ENCODE data around the gene ATP8A1.
"Not testable (repeated sequence)": the region's sequence is repeated elsewhere in the genome, so short reads cannot be mapped to it uniquely, and the experiment has no call there.

ATP8A1 gene

DNA sequence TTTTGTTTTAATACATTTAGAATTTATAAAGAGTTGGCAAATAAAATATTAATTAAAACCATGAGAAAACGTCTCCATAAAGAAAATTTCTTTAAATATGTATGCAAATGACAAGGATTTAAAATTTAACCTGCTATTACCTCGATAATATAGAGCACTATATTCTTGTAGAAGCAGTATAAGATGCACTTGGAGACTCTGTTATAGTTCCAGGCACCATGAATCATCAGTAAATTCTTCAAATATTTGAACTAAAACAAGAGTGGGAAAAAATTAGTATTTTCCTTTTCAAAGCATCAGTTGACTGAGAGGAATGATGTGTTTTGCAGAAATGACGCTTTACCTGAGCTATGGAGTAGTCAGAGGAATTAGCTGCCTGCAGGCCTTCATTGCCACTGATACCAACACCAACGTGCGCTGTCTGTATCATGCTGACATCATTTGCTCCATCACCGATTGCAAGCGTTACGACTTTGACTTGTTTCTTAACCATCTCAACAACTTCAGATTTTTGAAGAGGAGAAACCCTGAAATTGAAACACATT, 192.3 kb downstream of the ATP8A1 start:
- no peak for DNase-seq (ENCODE audit: low read depth)
- TF ChIP-seq, protein P1, sequence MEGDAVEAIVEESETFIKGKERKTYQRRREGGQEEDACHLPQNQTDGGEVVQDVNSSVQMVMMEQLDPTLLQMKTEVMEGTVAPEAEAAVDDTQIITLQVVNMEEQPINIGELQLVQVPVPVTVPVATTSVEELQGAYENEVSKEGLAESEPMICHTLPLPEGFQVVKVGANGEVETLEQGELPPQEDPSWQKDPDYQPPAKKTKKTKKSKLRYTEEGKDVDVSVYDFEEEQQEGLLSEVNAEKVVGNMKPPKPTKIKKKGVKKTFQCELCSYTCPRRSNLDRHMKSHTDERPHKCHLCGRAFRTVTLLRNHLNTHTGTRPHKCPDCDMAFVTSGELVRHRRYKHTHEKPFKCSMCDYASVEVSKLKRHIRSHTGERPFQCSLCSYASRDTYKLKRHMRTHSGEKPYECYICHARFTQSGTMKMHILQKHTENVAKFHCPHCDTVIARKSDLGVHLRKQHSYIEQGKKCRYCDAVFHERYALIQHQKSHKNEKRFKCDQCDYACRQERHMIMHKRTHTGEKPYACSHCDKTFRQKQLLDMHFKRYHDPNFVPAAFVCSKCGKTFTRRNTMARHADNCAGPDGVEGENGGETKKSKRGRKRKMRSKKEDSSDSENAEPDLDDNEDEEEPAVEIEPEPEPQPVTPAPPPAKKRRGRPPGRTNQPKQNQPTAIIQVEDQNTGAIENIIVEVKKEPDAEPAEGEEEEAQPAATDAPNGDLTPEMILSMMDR (conservative IDR thresholded peaks at IDR 0.05; ENCODE audit: low read length) = no peak

DNA sequence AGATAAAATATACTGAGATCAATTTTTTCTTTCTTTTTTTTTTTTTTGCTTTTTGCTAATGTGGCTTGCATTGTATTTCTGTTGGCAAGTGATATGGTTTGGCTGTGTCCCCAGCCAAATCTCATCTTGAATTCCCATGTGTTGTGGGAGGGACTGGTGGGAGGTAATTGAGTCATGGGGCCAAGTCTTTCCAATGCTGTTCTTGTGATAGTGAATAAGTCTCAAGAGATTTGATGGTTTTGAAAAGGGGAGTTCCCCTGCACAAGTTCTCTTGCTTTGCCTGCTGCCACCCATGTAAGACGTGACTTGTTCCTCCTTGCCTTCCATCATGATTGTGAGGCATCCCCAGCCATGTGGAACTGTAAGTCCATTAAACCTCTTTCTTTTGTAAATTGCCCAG, 195.7 kb downstream of the ATP8A1 start:
- not testable (repeated sequence) for H3K4me3 ChIP-seq (ENCODE audit: low read length); DNase-seq (ENCODE audit: low read depth)

More for the DNA sequence above, 192.3 kb downstream of the ATP8A1 start:
- H3K4me3 ChIP-seq (ENCODE audit: low read length) = no peak overlapping the region

DNA sequence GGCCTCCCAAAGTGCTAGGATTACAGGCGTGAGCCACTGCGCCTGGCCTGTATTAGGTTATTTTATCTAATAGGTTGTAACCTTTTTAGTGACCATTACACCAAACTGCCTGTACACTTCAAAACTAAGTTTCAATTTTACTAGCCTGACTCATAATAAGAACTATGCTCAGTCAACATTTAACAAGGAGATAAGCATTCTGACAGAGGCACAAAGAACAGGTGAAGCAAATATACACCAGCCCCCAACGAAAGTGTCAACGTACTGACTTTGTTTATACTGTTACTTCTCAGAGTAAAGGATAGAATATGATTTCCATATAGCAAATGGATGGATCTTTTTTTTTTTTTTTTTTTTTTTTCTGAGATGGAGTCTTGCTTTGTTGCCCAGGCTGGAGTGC, 196.9 kb downstream of the ATP8A1 start:
- H3K4me3 ChIP-seq (ENCODE audit: low read length) = no peak overlapping the region
- TF ChIP-seq, protein P1 (conservative IDR thresholded peaks at IDR 0.05; ENCODE audit: low read length) = no peak
- DNase-seq (ENCODE audit: low read depth) = no peak

DNA sequence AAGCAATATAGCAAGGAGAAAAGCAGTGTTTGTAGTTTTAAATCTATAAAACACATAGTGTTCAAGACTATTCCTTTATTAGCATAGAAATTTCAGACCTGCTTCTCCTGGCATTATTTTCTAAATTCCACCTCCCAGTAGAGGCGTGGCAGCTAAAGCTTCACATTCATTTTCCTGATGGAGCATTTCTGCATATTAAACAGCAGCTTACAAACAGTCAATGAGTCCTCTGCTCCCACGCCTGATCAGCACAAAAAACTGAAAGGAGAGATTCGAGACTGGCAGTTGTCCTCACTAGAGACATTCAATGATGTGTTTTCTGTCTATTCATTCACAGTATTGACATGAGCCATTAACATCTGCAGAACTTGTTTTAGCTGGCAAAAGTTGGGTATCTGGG, 198.2 kb downstream of the ATP8A1 start:
- TF ChIP-seq, protein P1 (conservative IDR thresholded peaks at IDR 0.05; ENCODE audit: low read length) = no peak
- no peak overlapping the region for H3K4me3 ChIP-seq (ENCODE audit: low read length)
- DNase-seq (ENCODE audit: low read depth) = no peak

DNA sequence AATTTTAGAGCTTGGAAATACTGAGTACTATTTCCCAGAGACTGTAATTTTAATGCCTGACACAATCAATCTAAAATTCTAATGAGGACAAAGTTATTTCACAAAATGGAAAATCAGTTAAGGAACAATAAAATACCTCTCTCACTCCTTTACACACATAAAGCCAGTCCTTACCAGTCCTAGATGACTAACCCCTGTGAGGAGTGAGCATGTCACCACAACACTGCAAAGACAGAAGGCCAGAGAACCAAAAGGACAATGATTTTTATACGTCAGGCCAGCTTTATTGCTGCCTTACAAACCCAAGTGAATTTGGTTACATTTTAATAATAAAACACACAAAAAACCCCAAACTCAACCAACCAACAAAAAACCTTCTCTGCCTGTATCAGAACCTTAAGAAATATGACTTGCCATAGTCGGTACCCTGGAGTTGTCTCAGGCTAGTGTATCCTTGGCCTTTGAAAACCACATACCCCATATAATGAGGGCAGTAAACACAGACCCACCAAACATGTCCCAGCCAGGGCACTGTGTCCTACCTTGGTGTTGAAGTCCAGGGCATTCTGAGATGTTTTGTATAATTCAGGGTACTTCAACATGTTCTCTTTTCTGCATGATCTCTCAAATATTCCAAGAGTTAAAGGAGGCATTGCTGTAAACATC, 202.0 kb downstream of the ATP8A1 start:
- no peak for DNase-seq (ENCODE audit: low read depth)
- TF ChIP-seq, protein P1 (conservative IDR thresholded peaks at IDR 0.05; ENCODE audit: low read length) = no peak
- H3K4me3 ChIP-seq (ENCODE audit: low read length) = no peak overlapping the region

DNA sequence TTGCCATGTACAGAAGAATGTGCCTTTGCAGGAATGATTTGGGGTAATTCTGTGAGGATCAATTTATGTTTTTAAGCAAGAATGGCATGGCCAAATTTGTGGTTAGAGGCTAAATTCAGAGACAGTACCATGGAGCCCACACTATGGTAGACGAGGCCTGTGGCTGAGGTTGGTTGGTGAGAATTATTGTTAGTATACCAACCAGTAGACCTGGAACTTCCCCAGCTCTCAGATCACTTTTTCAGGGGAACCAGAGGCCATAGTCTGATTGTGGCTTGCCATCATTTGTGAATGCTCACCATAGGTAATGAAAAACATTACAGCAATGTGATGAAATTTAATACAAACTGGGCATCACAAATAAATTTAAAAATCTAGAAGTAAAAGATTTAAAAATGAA, 203.3 kb downstream of the ATP8A1 start:
- no peak for DNase-seq (ENCODE audit: low read depth)
- H3K4me3 ChIP-seq (ENCODE audit: low read length) = no peak overlapping the region
- TF ChIP-seq, protein P1 (conservative IDR thresholded peaks at IDR 0.05; ENCODE audit: low read length) = no peak

DNA sequence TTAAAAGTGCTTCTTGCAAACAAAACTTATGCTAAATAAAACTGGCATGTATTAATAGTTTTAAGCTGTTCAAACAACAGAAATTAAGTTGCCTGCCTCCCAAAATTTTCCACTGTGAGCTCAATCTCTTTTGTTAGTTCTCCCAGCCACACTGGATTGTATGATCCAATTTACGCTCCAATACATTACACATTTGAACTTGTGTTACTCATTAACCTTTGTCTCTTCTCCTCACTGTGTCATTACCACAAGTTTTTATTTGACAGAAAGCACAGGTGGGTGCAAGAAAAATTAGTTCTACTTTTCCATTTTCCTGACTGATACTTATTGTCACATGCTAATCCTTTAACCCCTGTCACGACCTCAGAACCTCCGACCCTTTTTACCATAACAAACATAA, 204.1 kb downstream of the ATP8A1 start:
- TF ChIP-seq, protein P1 (conservative IDR thresholded peaks at IDR 0.05; ENCODE audit: low read length) = no peak
- no peak for DNase-seq (ENCODE audit: low read depth)
- no peak overlapping the region for H3K4me3 ChIP-seq (ENCODE audit: low read length)

Data from AG10803 (cell line).